Stimulated activated CD8-positive, alpha-beta memory T cell treated with anti-CD3 and anti-CD28 coated beads, Interleukin-7, amount 100 ng/mL, for 24 hours (primary cell): Measurements from ENCODE around the gene BARX1.
"Not testable (repeated sequence)": the region's sequence is repeated elsewhere in the genome, so short reads cannot be mapped to it uniquely, and the experiment has no call there.

Experiments used
- DNase-seq: peaks from one replicate; pipeline ENCODE4 v3.0.0-alpha.2; 2020; ENCODE audit warnings: low read depth

Gene BARX1

GRCh38 chr9:93951655-93952118, 3.5 kb downstream of the BARX1 start:
- no peak for DNase-seq

DNA sequence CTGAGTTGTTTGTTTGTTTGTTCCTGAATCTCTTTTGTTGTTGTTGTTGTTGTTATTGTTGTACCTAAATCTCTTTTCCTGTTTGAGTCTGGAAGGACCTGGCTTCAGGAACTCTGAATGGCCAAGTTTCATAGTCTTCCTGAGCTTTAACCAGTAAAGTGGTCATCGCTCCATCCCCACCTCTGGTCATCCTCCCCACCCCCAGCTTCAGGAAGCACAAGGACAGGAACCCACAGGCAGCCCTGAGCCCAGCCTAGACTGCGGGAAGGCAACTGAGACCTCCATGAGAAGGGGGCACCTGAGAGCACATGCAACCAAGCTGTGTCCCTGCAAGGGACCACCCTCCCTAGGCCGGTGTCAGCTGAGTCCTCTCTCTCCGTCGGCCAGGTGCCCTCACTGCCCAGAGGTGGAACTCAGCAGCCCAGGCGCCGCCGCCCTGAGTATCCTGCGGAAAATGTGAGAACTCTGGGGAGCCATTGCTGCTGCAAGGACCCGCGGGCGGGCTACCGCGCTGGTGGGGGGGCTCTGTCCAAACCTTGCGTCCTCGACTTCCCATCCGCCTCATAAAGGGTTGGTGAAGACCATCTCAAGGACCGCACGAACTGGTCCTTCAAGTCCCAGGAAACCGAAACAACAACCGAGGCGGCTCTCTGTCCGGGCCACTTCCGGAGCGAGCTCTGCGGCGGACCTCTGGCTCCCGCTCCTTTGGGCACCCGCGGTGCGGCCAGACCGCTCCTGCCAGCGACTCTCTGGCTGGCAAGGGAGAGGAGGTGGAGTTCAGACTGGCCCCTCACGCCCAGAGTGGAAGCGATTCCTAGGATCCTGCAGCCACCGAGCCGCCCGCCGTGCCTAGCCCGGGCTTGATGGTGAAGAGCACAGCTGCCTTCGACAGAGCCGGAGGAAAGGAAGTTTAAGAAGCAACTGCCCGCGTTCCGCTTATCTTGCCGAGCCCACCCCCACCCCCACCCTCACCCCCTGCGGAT, 4.2 kb downstream of the BARX1 start:
- no peak for DNase-seq

DNA sequence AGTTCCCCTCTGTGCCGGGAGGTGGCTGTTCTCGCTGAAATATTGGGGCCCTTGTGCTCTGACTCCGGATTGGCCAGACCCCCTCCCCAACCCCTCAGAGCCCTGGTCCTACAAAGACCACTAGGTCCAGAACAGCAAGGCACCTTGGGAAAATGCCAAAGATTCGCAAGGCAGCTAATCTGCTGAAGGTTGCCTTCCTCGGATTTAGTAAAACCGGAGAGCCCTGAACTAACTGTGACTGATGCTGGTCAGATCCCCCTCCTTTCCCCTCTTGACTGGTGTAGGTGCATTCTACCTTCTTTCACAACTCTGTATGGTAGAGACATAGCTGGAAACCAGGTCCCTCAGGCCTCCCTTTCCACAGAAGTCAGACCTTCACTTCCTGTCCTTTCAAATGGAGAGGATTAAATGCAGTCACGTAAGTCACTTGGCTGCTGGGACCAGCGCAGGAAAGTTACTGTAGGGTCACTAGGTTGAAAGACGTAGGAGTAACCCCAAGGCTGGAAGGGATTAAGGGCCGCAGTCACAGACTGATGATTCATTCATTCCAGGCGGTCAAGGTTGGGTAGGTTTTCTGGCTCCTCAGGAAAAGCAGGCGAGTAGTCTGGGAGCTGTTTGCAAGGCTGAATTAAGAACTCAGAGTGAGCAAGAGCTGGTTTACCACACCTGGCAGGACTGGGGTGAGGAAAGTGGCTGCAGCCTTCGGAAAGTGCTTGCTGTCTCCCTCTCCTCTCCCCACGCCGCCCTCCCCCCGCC, 5.3 kb downstream of the BARX1 start:
- DNase-seq = no peak

GRCh38 chr9:93949073-93949693, 6.0 kb downstream of the BARX1 start:
- no peak for DNase-seq

DNA sequence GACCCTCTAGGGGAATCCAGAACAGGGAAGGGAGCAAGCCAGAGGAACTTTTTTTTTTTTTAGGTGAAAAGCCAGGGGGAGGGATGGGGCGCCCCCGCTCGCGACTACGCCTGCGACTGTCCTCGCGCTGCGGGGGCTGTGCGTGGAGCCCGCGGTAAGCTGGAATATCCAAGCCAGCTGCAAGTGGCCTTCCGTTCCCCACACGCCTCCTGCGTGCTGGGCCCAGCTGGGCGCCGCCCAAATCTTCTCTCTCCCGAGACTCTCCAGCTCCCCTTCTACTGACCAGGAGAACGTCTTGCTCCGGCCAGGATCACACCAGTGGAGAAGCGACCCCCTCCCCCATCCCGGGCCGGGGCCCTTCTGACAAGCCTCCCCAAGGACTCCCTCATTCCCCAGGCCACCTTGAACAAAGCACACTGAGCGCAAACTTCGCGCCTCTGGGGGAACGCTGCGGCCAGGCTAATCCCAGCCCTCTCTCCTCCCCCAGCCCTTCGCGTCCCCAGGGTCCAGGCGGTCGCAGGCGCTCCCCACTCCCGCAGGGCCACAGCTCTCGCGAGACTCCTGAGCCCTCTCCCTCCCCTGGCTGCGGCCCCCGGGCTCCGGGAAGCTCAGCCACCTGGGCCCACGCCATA, 6.6 kb downstream of the BARX1 start:
- DNase-seq = no peak

DNA sequence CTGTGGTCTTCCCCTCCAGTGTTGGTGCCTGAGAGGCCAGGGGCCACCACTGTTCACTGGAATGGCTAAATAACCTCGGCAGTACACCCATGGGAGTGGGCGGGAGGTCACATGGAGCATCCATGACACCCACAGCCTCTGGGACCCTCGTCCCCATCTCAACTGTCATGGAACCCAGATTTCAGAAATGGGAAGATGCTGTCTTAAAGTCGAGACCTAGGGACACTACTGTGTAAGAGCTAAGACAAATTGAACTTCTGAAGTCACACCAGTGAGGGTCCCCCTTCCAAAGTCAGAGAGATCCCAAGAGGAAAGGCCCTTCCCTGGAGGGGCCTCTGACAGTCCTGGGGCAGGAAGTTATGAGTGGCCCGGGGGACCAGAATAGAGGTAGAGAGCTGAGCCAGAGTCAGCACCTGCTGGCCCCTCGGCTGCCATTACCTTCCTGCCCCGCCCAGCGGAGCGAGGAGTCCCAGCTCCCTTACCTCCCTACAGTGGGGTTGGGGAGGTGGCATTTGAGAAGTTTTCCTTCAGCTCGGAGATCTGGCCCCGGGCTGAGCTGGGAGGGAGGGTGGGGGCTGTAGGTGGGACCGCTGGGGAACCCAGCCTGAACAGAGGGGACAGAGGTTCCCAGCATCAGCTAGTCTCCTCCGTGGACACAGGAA, 7.6 kb downstream of the BARX1 start:
- no peak for DNase-seq

DNA sequence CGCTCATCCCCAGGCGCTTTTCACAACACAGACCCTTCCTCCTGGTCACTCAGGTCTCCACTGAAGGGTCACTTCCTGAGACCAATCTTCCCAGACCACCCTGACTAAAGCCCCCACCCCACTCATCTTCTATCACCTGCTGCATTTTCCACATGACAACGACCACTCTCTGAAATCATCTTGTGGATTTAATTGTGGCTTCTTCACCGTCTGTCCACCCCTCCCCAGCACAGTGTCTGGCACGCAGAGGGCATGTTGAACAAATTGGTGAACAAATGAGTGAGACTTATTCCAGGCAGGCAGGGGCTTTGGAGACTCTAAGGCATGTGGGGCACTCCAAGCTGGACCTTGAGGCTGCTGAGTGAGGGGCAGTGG, 8.8 kb downstream of the BARX1 start:
- DNase-seq = no peak

DNA sequence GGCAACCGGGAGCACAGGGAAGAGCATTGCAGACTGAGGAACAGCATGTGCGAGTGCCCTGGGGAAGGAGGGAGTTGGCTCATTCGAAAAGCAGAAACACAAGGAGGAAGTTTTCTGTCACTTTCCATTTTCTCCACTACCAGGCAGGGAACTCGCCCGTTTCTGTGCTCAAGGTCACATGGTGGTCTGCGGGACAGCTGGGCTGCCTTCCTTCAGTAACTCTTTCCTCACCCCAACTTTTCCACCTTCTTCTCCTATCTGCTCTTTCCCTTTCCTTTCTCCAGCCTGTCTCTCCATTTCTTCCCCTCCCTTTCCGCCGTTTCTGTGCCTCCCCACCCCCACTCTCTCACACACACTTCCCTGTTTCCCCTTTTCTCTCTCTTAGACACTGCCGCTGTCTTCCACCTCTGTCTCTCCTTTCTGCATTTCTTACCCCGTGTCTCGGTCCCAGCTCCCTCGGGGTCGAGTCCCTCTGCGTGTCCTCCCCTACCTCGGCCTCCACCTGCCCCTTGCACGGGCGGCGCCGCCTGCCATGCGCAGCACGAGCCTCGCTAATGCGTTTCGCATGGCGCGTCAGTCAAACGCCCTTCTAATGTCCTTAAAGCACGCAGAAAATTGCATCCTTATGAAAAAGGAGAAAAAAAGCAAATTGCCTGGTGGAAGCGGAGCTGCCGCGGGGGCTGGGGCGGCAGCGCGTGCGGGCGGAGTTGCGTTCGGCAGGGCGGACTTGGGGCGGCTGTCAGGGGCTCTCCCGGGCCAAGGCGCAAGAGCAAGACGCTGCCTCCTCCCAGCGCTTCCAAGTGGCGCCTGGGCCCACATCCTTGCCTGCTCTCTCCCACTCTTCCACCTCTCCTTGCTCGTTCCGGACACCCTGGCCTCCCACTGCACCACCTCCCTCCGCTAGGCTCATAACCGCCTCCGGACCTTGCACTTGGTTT, 9.5 kb downstream of the BARX1 start:
- DNase-seq = no peak

DNA sequence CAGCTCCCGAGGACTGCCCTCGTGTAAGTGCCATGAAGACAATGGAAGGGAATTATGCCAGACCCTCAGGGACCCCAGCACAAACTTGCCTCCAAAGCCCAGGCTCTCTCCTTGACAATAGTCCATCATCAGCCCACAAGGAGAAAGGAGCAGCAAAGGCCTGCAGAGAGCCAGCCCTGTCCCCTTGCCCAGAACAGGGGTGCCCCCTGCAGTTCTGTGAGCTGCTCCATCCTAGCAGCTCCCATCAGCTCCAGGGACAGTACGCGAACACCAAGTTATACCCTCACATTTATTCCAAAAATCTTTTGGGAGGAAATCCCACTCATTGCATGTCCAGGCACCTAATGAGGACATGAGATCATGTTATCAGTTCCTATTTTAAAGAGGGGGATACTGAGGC, 11.1 kb downstream of the BARX1 start:
- no peak for DNase-seq

DNA sequence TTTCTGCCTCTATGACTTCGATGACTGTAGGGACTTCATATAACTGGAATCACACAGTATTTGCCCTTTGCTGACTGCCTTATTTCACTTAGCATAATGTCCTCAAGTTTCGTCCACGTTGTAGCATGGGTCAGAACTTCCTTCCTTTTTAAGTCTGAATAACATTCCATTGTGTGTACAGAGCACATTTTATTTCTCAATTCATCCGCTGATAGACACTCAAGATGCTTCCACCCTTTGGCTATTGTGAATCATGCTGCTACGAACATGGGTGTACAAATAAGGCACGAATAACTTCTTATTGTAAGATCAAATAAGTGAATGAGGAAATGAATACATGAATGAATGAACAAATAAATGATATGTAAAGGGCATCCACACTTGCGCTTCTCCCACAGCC, 13.0 kb downstream of the BARX1 start:
- no peak for DNase-seq

GRCh38 chr9:93941493-93941892, 13.7 kb downstream of the BARX1 start:
- DNase-seq = no peak

GRCh38 chr9:93940951-93941350, 14.2 kb downstream of the BARX1 start:
- no peak for DNase-seq

DNA sequence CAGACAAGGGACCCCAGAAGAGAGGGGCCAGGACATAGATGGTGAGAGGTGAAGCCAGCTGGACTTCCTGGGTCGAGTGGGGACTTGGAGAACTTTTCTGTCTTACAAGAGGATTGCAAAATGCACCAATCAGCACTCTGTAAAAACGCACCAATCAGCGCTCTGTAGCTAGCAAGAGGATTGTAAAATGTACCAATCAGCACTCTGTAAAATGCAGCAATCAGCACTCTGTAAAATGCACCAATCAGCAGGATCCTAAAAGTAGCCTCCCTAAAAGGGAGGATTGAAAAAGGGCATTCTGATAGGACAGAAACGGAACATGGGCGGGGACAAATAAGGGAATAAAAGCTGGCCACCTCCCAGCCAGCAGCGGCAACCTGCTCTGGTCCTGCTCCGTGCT, 15.6 kb downstream of the BARX1 start:
- DNase-seq = not testable (repeated sequence)

- no peak for DNase-seq
These were observed 18.0 kb downstream of the BARX1 start for GRCh38 chr9:93937193-93937592.

- no peak for DNase-seq
These were observed 23.2 kb downstream of the BARX1 start for GRCh38 chr9:93931905-93932304.

- no peak for DNase-seq
These were observed 25.1 kb downstream of the BARX1 start for GRCh38 chr9:93930070-93930469.

DNA sequence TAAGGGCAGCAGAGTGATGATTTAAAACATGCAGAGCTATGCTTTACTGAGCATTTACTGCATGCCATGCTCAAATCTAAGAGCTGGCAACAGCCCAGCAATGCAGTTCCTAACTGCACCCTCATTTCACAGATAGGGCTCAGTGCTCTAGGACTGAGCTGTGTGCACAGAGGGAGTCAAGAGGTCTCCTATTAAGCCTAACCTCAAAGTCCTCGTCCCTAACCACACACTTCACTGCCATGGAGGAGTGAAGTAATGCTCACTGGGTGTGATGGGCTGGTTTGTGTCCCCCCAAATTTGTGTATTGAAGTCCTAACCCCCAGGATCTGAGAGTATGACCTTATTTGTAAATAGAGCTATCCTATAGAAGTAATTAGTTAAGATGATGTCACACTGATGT, 25.9 kb downstream of the BARX1 start:
- no peak for DNase-seq

DNA sequence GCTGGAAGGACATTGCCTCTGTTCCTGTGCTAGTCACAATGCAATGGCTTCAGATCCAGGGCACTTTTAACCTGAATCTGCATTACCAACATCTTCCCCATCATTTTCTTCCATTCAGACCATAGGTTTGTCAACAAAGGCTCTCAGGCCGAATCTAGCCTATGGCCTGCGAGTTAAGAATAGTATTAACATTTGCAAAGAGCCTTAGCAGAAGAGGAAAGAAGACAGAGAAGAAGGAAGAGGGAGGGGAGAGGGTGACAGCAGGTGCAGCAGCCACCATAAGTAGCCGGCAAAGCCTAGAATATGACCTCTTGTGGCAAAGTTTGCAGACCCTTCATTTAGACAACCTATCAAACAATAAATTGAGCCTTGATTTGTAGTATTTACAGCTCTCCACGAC, 32.6 kb downstream of the BARX1 start:
- DNase-seq = no peak

DNA sequence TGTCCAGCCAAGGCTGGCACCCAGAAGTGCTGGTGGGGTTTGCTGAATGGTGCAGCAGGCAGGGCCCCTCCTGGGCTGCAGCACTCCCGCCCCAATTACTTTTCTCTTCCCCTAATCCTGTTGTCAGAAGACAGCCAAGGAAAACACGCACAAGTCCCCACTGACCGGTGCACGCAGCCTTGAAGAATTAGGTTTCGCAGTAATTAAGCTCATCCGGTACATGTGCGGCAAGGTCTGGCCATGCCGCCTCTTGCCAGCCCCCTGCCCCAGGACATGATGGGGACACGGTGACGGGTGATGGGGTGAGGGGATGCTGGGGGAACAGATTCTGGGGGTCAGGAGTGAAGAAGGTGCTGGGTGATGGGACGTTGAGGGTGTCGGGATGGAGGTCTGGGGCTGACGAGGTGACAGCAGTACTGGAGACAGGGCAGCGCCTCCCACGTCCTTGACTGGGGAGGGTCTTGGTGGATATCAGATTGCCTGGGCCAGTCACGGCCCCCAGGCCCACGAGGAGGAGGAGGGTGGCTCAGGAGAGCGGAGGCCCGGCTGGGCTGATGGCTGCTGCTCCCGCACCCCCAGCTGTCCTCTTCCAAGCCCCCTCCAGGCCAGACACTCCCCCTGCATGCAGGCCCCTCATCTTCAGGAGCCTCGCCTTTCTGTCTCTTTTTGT, 34.9 kb downstream of the BARX1 start:
- no peak for DNase-seq

DNA sequence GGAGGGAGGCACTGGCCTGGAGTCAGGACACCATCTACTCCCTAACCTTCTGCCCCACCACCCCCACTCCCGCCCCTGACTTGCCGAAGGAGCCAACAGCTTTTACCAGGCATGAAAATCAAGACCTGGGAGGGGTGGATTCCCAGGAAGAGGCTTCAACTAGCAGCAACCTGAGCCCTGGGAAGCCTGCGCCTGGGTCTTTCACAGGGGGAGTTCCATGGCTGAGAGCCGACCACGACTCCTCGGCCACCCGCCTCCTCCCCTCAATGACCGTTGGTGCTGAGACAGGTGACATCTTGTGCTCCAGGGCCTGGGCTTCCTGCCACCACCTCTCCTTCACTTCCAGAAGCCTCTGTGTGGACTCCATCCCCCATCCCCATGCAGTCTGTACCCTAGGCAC, 37.1 kb downstream of the BARX1 start:
- DNase-seq = no peak
